Non-pigmented ciliary epithelial cell (primary cell): ENCODE data around the gene IRAK3.

Experiments
- DNase-seq: peaks from one replicate; pipeline ENCODE4 v3.0.0-alpha.2; 2010; ENCODE audit warnings: low read depth

IRAK3 gene

GRCh38 chr12:66188584-66189485 lies at the start of gene IRAK3:
Gene IRAK3 (plus strand): TSS chr12:66189214. CDS start chr12:66189300, 86 bp downstream.
- DNase-seq = no peak

- no peak for DNase-seq
Observed at GRCh38 chr12:66139328-66139727, 49.7 kb upstream of the IRAK3 start.

- DNase-seq = no peak
Observed at GRCh38 chr12:66140731-66141130, 48.3 kb upstream of the IRAK3 start.

GRCh38 chr12:66141299-66141698 lies 47.7 kb upstream of the IRAK3 start:
- DNase-seq = no peak

- DNase-seq = no peak
Observed at GRCh38 chr12:66142826-66143225, 46.2 kb upstream of the IRAK3 start.

GRCh38 chr12:66143868-66144267 lies 45.1 kb upstream of the IRAK3 start:
- DNase-seq = no peak

- DNase-seq = no peak
Observed at GRCh38 chr12:66144791-66145754, 43.9 kb upstream of the IRAK3 start.

- no peak for DNase-seq
Observed at GRCh38 chr12:66149702-66150398, 39.2 kb upstream of the IRAK3 start.

- DNase-seq = no peak
Observed at GRCh38 chr12:66152732-66153131, 36.3 kb upstream of the IRAK3 start.

- DNase-seq = no peak
Observed at GRCh38 chr12:66154776-66155175, 34.2 kb upstream of the IRAK3 start.

GRCh38 chr12:66156654-66157053 lies 32.4 kb upstream of the IRAK3 start:
- DNase-seq = no peak

- no peak for DNase-seq
Observed at GRCh38 chr12:66159123-66159522, 29.9 kb upstream of the IRAK3 start.

- DNase-seq = no peak
Observed at GRCh38 chr12:66160704-66161103, 28.3 kb upstream of the IRAK3 start.

GRCh38 chr12:66162701-66163100 lies 26.3 kb upstream of the IRAK3 start:
- DNase-seq = no peak

- no peak for DNase-seq
Observed at GRCh38 chr12:66163289-66163688, 25.7 kb upstream of the IRAK3 start.

GRCh38 chr12:66164349-66164821 lies 24.6 kb upstream of the IRAK3 start:
- peak; percentile 26 for DNase-seq

GRCh38 chr12:66165141-66165540 lies 23.9 kb upstream of the IRAK3 start:
- DNase-seq = no peak

GRCh38 chr12:66166561-66166960 lies 22.5 kb upstream of the IRAK3 start:
- no peak for DNase-seq

GRCh38 chr12:66168410-66168809 lies 20.6 kb upstream of the IRAK3 start:
- DNase-seq = no peak

- DNase-seq = peak; percentile 88
Observed at GRCh38 chr12:66169221-66170170, 19.5 kb upstream of the IRAK3 start, which contains the start of gene TMBIM4. Gene TMBIM4 (minus strand): TSS chr12:66169996. CDS start chr12:66169951, 45 bp downstream.

GRCh38 chr12:66170606-66171005 lies 18.4 kb upstream of the IRAK3 start:
- no peak for DNase-seq
